ENCODE results near the gene RBM20.

RBM20 gene

DNA sequence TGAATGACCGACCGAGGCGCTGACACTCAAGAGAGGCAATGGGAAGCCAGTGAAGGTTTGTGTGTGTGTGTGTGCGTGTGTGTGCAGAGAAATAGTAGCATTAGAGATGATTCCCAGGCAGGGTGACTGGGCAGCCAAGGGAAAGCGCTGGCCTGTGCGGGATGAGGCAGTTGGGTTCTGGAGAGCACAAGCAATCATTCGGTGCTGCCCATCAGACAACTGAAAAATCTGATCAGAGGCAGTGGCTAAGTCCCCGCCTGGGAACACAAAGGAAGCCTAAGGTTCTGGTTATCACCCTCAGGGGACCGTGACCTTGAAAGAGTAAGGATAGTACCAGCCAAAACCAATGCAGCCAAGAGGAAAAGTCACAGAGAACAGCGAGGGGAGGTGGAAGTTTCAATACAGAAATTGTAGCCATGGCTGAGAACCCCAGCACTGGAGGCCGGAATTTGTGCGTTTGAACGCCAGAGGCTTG lies 226.7 kb downstream of the RBM20 start:
- no peak for DNase-seq (ENCODE audit: low read depth in 3 of 3)

DNA sequence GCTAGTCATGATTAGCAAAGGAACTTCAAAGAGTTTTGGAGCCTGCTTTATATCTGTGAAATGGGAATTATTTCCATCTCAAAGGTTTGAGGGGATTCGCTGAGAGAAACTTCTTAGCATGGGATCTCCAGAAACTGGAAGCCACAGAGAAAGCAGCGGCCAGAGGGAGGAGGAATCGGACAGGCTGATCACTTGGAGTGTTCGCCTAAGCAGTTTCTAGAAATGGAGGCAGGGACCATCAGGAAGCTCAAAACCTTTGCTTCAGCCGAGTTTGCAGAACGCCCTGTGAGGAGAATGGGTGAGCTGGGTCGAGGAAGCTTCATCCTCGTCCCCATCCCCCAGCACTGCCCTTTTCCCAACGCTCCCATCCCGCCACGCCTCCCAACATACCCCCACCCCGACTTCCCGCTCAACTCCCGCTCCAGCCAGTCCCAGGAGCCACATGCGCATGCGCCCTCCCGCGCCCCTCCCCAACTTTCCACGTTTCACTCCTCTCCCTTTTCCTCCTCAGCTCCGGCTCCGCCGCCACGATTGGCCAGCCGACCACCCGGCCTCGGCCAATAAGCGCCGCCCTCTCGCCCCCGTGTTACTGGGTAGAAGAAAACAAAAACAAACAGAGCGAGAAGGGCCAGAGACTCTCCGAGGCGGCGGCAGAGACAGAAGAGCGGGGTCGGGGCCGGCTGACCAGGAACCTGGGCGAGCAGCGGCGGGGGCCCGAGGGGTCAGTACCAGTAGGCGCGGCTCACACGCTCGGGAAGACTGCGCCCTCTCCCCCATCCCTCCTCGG lies 227.4 kb downstream of the RBM20 start, which contains the start of gene PDCD4:
Gene PDCD4, plus strand, starts transcription at position 631 of the 787 bp plus-strand sequence. CDS start 4,100 bp downstream, outside the sequence.
- peak; percentile 90 to 95 (median 91) for DNase-seq (ENCODE audit: low read depth in 3 of 3)

DNA sequence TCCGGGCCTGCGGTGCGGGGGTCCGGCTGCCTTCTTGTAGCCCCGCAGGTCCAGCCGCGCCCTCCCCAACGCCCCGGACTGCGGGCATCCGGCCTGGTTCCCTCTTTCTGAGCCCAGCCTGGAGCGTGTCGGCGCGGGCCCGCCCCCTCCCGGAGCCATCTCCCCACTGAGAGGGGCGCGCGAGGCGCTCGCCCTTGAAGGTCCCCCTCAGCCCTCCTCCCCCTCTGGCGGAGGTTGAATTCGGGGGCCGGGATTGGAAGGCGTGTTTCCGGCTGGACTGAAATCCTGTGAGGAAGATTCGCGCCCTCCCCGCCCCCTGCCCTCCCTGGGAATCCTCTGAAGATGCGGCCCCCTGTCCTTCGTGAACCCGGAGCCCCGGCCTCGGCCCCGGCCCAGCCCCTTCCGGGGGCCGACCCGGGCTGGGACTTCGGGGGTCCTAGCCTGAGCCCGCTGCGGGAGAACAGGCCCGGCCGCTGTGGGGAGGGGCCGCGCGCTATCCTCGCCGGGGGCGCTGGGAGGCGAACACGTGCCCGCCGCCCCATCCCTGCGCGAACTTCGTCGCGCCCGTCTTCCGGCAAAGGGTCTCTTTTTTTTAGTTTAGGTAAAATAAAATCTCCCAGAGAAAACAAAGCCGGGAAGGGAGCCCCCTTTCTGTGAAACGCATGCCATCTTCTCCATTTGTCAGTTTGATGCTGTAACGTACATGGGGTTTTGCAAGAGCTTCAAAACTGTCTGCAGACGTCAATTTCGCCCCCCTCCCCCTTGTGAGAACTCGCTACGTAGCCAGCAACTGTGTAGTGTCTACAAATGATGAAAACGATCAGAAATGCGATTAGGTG lies 228.2 kb downstream of the RBM20 start:
- peak; percentile 33 to 65 (median 63) for DNase-seq (ENCODE audit: low read depth in 3 of 3)

- no peak for DNase-seq (ENCODE audit: low read depth in 3 of 3)
Observed at GRCh38 chr10:110872984-110873923, 229.1 kb downstream of the RBM20 start.

GRCh38 chr10:110873951-110874350 lies 229.8 kb downstream of the RBM20 start:
- DNase-seq (ENCODE audit: low read depth in 3 of 3) = no peak

DNA sequence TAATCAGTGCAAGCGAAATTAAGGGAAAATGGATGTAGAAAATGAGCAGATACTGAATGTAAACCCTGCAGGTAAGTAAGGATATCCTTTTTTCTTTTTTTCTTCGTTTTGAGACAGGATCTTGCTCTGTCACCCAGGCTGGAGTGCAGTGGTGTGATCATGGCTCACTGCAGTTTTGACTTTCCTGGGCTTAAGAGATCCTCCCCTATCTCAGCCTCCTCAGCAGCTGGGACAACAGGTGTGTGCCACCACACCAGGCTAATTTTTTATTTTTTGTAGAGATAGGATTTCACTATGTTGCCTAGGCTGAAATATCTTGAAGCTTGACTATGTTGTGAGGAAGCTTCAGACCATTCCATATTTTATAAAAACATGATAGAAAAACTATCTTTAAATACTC lies 231.9 kb downstream of the RBM20 start:
- no peak for DNase-seq (ENCODE audit: low read depth in 3 of 3)

DNA sequence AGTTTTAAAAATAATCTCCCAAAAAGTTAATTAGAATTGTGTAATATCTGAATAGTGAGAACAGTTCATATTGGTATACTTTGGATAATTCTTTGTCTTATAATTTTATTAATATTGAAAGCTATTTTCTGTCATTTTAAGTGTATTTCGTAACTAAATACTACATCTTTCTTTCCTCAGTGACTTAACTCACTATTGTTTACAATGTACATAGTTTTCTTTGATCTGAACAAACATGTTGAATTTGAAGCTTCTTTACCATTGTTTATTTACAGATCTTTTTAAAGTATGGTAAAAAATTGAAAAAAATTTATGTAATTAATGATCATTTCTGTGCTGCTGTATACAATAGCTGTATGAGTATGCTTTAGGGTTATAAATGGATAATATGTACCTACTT lies 232.7 kb downstream of the RBM20 start:
- DNase-seq (ENCODE audit: low read depth in 3 of 3) = no peak

DNA sequence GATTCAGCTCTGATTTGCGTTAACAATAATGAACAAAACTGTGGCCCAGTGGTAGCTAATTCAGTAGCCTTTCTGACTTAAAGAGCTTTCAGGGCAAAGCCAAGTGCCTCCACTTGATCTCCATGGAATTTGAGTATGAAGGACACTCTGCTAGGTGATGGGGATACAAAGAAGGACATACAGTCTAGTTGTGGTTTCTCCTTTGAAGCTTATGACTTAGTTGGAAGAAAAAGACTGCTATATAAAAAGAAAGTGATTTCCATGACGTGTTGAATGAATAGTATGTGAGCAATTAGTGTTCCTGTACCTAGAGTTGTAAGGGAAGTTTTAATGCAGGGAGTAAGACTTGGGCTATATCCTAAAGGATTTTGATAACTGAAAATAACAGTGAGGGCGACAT lies 235.9 kb downstream of the RBM20 start:
- no peak for DNase-seq (ENCODE audit: low read depth in 3 of 3)

DNA sequence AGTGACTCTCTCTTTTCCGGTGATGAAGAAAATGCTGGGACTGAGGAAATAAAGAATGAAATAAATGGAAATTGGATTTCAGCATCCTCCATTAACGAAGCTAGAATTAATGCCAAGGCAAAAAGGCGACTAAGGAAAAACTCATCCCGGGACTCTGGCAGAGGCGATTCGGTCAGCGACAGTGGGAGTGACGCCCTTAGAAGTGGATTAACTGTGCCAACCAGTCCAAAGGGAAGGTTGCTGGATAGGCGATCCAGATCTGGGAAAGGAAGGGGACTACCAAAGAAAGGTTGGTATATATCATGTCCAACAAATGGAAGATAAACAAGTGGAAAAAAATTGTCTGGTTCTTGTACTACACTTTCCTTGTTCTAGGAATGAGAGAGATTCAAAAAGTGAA lies 237.1 kb downstream of the RBM20 start:
- DNase-seq (ENCODE audit: low read depth in 3 of 3) = no peak

DNA sequence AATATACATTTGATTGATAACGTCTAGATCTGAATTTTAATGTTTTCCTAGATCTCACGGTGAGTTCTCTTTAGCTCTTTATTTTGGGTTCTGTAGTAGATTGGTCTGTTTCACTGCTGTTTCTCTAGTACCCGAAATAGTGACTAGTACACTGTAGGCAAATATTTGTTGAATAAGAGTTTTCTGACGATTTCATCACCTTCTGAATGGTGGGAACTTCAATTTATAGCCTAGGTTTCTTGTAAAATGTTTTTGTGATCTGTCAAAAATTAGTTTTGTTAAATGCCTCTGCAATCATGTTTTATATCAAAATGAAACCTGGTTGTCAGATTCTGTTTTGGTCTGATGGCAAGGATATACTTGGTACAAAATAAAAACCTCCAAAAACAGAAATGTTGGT lies 237.8 kb downstream of the RBM20 start:
- no peak for DNase-seq (ENCODE audit: low read depth in 3 of 3)

GRCh38 chr10:110883924-110884323 lies 239.8 kb downstream of the RBM20 start:
- no peak for DNase-seq (ENCODE audit: low read depth in 3 of 3)

DNA sequence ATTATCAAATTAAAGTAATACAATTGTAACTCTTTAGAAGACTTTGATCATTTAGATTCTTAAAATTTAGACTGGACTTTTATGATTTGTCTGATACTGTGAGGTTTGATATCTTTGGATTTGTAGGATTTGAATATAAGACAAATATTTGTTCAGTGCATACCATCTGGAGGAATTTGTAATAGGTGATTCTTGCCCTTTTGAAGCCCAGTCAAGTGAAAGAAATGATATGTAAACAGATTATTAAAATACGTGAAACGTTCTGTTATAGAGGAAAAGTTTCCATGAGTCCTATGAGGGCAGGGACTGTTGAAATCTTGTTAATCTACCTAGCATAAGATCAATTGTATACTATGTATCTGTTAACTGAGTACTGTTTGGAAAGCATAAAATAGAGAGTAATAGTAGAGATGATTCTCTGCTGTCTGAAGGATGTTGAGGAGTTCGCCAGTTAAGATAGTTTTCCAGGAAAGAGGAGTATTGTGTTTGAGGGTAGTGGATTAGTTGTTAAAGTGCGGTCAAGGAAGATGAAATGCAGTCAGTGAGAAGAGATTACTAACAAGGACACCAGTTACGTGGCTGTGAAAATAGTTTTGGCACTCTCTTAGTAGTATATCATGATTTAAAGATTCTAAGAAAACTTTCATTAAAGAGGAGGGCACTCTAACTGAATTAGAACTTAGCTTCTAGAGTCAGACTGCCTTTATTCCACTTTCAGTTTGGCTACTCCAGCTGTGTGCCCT lies 242.0 kb downstream of the RBM20 start:
- no peak for DNase-seq (ENCODE audit: low read depth in 3 of 3)

DNA sequence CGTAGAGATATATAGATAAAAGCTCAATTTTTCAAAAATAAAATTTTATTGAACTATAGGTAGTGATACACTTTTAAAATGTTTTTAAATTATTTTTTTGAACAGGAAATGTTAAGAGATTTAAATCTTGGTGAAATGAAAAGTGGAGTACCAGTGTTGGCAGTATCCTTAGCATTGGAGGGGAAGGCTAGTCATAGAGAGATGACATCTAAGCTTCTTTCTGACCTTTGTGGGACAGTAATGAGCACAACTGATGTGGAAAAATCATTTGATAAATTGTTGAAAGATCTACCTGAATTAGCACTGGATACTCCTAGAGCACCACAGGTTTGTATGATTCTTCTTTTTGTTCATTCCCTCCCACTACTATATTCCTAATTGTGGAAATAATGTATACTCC lies 243.4 kb downstream of the RBM20 start:
- DNase-seq (ENCODE audit: low read depth in 3 of 3) = no peak
